NOMO-1 treated with dmso at 0.1 percent for 144 hours (cell line): Measurements from ENCODE around the gene CRISPLD2.
"Not testable (repeated sequence)": the region's sequence is repeated elsewhere in the genome, so short reads cannot be mapped to it uniquely, and the experiment has no call there.

ENCODE experiments used
- DNase-seq: peaks from one replicate; lab custom pipeline; 2025; ENCODE audit not compliant: unreplicated experiment; lab: John Stamatoyannopoulos, UW

Gene CRISPLD2

GRCh38 chr16:84855435-84856202 is 35.8 kb downstream of the CRISPLD2 start:
- not testable (repeated sequence) for DNase-seq

- DNase-seq, result not testable (repeated sequence)
Observed at GRCh38 chr16:84856203-84856581, 36.4 kb downstream of the CRISPLD2 start.

- DNase-seq, result not testable (repeated sequence)
Observed at GRCh38 chr16:84856811-84857210, 37.0 kb downstream of the CRISPLD2 start.

- DNase-seq, result no peak
Observed at GRCh38 chr16:84859681-84860080, 39.9 kb downstream of the CRISPLD2 start.

- no peak for DNase-seq
Observed at GRCh38 chr16:84860383-84860782, 40.6 kb downstream of the CRISPLD2 start.

GRCh38 chr16:84861671-84862070 is 41.9 kb downstream of the CRISPLD2 start:
- no peak for DNase-seq

- no peak for DNase-seq
Observed at GRCh38 chr16:84862804-84863480, 43.2 kb downstream of the CRISPLD2 start.

- no peak for DNase-seq
Observed at GRCh38 chr16:84863481-84863814, 43.7 kb downstream of the CRISPLD2 start.

GRCh38 chr16:84864326-84864955 is 44.7 kb downstream of the CRISPLD2 start:
- DNase-seq, result no peak

- DNase-seq, result no peak
Observed at GRCh38 chr16:84867696-84868095, 47.9 kb downstream of the CRISPLD2 start.

GRCh38 chr16:84868328-84868727 is 48.5 kb downstream of the CRISPLD2 start:
- DNase-seq, result no peak

- DNase-seq, result no peak
Observed at GRCh38 chr16:84868829-84869472, 49.2 kb downstream of the CRISPLD2 start.

- DNase-seq, result no peak
Observed at GRCh38 chr16:84869473-84869845, 49.7 kb downstream of the CRISPLD2 start.

GRCh38 chr16:84872971-84873370 is 53.2 kb downstream of the CRISPLD2 start:
- not testable (repeated sequence) for DNase-seq

- no peak for DNase-seq
Observed at GRCh38 chr16:84874004-84874435, 54.2 kb downstream of the CRISPLD2 start.

- DNase-seq, result no peak
Observed at GRCh38 chr16:84874553-84874952, 54.8 kb downstream of the CRISPLD2 start.

- DNase-seq, result no peak
Observed at GRCh38 chr16:84874983-84875382, 55.2 kb downstream of the CRISPLD2 start.

- no peak for DNase-seq
Observed at GRCh38 chr16:84875846-84876245, 56.1 kb downstream of the CRISPLD2 start.

GRCh38 chr16:84876873-84877606 is 57.3 kb downstream of the CRISPLD2 start:
- DNase-seq, result no peak

- no peak for DNase-seq
Observed at GRCh38 chr16:84878770-84879169, 59.0 kb downstream of the CRISPLD2 start.
